ENCODE data around the gene MYPOP. TPM values are rescaled to one million over a fixed set of nuclear protein-coding genes. Genes with fewer than 3 reads are reported as not detected.
"Not testable (repeated sequence)": the region's sequence is repeated elsewhere in the genome, so short reads cannot be mapped to it uniquely, and the experiment has no call there.

MYPOP gene
- total RNA-seq, 4 donors from 2014 or later: 1.3 to 6.8 (median 2.6) TPM

DNA sequence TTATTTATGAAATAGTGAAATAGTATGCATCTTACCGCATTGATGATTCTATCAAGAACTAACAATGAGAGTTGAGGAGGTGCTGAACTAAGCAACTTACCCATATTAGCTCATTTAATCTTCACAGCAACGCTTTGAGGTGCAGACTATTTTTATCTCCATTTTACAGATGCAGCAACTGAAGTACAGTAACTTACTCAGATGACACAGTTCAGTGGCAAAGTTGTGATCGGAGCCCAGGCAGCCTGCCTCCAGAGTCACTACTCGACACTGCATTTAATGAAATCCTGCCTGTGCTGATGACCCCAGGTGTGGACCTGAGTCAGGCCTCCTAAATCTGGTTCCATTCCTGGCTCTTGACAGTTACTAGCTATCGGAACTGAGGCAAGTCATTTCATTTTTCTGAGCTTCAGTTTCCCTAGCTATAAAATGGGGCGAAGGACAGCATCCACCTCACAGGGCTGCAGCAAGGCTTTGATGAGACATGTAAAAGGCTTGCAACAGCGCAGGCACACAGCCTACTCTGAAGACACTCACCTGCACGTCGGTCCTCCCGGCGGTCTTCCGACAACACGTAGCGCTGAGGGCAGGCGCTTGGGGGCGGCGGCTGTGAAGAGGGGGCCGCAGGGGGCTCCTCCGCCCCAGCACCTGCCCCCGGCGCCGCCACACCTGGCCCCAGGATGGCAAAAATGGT is 1.5 kb downstream of the MYPOP start:
- DNase-seq (ENCODE audit: low spot score) (no peak), ATAC-seq (ENCODE audit: low FRiP score) (no peak)
- TF ChIP-seq, protein P1, sequence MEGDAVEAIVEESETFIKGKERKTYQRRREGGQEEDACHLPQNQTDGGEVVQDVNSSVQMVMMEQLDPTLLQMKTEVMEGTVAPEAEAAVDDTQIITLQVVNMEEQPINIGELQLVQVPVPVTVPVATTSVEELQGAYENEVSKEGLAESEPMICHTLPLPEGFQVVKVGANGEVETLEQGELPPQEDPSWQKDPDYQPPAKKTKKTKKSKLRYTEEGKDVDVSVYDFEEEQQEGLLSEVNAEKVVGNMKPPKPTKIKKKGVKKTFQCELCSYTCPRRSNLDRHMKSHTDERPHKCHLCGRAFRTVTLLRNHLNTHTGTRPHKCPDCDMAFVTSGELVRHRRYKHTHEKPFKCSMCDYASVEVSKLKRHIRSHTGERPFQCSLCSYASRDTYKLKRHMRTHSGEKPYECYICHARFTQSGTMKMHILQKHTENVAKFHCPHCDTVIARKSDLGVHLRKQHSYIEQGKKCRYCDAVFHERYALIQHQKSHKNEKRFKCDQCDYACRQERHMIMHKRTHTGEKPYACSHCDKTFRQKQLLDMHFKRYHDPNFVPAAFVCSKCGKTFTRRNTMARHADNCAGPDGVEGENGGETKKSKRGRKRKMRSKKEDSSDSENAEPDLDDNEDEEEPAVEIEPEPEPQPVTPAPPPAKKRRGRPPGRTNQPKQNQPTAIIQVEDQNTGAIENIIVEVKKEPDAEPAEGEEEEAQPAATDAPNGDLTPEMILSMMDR (IDR thresholded peaks at IDR 0.05): no peak

DNA sequence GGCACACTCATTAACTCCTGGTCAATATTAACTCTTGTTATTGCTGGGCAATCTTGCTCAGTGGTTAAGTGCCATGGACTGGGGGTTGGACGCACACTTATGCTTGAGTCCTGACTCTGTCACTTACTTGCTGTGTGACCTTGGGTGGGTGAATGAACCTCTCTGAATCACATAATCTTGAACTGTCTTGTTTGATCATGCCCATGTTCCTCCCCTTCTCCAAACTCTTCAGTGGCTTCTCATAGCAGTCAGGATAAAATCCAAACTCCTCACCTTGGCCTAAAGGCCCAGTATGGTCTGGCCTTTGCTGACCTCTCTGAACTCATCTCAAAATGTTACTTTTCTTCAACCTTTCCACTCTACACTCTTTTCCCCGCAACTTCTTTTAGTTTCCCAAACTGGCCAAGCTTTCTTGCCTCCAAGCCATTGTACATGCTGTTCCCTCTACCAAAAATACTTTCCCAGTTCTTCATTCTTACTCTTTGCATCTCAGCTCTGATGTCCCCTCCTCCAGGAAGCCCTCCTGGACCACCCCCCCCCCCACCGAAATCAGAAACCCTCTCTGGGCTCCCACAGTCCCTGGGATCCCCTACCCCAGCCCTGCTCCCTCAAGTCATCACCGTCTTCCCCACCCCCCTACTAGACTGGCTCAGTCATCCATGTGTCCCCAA is 2.4 kb downstream of the MYPOP start:
- DNase-seq (ENCODE audit: low spot score): no peak
- TF ChIP-seq, protein P1 (IDR thresholded peaks at IDR 0.05): no peak
- ATAC-seq (ENCODE audit: low FRiP score): no peak

DNA sequence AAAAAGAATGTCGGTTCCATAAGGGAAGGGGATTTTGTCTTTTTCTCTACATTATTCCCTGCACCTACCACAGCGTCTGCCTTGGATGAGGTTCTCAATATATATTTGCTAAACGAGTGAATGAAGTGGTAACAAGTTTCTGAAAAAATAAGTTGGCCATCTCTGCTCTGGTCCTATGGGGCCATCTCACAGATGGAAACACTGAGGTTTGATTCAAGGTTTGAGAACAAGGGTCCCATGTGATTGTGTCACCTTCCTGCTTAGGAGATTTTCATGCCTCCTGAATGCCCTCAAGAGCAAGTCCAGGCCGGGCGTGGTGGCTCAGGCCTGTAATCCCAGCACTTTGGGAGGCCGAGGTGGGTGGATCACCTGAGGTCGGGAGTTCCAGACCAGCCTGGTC is 3.2 kb downstream of the MYPOP start:
- TF ChIP-seq, protein P1 (IDR thresholded peaks at IDR 0.05): no peak
- ATAC-seq (ENCODE audit: low FRiP score) (no peak), DNase-seq (ENCODE audit: low spot score) (no peak)

DNA sequence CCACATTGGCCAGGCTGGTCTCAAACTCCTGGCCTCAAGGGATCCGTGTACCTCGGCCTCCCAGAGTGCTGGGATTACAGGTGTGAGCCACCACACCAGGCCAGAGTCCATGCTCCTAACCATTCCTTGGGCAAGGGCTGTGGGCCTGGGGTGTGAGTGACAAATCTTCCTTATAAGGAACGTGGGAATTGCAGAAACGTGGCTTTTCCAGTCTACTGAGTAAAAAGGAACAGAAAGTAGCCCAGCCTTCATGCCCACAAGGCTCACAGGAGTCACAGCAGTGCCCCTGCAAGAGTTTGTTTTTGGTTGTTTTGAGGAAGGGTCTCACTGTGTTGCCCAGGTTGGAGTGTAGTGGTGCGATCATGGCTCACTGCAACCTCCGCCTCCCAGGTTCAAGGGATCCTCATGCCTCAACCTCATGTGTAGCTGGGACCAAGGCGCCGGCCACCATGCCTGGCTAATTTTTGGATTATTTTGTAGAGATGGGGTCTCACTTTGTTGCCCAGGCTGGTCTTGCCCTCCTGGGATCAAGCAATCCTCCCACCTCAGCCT is 5.1 kb downstream of the MYPOP start:
- ATAC-seq (ENCODE audit: low FRiP score) (no peak), DNase-seq (ENCODE audit: low spot score) (no peak)
- TF ChIP-seq, protein P1 (IDR thresholded peaks at IDR 0.05): no peak

DNA sequence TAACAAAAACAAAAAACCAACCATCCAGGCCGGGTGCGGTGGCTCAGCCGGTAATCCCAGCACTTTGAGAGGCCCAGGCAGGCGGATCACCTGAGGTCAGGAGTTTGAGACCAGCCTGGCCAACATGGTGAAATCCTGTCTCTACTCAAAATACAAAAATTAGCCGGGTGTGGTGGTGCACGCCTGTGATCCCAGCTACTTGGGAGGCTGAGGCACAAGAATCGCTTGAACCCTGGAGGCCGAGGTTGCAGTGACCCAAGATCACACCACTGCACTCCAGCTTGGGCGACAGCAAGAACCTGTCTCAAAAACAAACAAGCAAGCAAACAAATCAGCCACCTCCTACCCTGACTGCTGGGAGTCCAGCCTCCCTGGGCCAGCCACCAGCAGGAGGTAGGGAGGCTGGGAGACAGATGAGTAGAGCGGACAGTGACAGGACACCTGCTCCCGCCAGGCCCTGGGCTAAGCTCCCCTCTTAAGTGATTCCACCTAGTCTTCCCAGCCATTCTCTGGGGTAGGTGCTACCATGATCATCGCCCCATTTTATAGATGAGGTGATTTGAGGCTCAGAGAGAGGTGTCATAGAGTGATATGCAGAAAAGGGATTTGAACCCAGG is 6.3 kb downstream of the MYPOP start:
- DNase-seq (ENCODE audit: low spot score): not testable (repeated sequence)
- peak; percentile 53 for ATAC-seq (ENCODE audit: low FRiP score)

DNA sequence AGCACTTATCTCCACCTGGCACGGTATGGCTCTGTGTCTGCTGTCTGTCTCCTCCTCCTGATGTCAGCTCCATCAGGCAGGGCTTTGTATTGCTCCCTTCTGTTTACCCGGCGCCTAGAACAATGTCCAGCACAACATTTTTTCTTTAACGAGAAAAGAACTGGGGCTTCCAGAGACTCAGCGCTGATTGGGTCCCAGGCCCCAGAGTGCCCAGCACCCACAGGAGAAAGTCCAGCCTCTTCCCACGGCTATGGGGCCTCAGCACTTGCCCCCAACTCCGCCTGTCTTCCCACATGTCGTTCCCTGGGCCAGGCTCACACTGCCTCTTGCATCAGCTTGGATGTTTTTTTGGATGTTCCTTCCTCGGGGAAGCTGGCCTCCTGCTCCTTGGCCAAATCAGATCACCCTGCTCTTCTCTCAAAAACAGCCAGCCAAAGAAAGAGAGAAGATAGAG is 6.9 kb downstream of the MYPOP start:
- TF ChIP-seq, protein P1 (IDR thresholded peaks at IDR 0.05): no peak
- no peak for ATAC-seq (ENCODE audit: low FRiP score)
- no peak for DNase-seq (ENCODE audit: low spot score)

DNA sequence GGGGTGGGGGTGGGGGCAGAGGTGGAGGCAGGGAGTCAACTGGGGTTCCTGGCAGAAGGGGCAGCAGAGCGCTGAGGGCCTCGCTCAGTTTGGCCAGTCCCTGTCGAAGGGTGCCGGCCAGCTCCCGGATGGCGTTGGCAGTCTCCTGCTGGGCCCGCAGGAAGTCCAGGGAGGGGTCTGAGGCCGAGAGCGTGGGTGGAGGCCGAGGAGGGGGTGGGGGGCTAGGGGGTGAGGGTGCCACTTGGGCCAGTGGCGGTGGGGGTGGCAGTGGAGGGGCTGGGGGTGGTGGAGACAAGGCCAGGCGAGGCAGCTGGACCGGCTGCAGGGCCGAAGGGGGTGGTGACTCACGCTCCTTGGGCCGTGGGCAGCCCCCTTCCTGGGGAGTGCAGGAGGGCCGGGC is 11.5 kb downstream of the MYPOP start:
- TF ChIP-seq, protein P1 (IDR thresholded peaks at IDR 0.05): no peak
- no peak for ATAC-seq (ENCODE audit: low FRiP score)
- no peak for DNase-seq (ENCODE audit: low spot score)

All from omental fat pad (tissue), 4 donors.